ENCODE measurements around the gene LZTR1. TPM values are rescaled to one million over a fixed set of nuclear protein-coding genes. Genes with fewer than 3 reads are reported as not detected.

The LZTR1 gene
- total and polyA plus RNA-seq, 7 donors = 17.1 to 37.1 (median 27.2) TPM

GRCh38 chr22:20989323-20990138 lies 7.4 kb downstream of the LZTR1 start:
- 63 to 76% (median 67%) methylated on average over 12 to 17 of the region's 17 CpGs for WGBS, 3 donors
- Histone ChIP-seq H3K27me3 (ENCODE audit: insufficient read depth in 3 of 3, low read length in 2 of 3) (no peaks in the 10 kb centered on the region), H3K4me3 (no peak overlapping the region), H3K27ac (no peak overlapping the region), H3K4me1 (no peaks in the 10 kb centered on the region), H3K9me3 (no peaks in the 10 kb centered on the region), H3K36me3 (ENCODE audit: insufficient read depth in 1 of 2, low read depth in 1 of 2) (peaks cover 3 to 89% of the 10 kb centered on the region in 2 donors)
- DNase-seq (no peak), ATAC-seq (no peak)
- TF ChIP-seq CTCF (IDR thresholded peaks at IDR 0.05) = no peak
- intact Hi-C loops (cut with DNase I) = loop anchor here (5.0 to 10.0 kb wide), 4 partner anchors 52 to 105 kb away; no protein-coding TSS in a partner anchor

GRCh38 chr22:20990184-20991180 lies 8.4 kb downstream of the LZTR1 start:
- no peaks in the 10 kb centered on the region for H3K4me1 ChIP-seq
- ATAC-seq (no peak), DNase-seq (no peak)
- no peak overlapping the region for H3K4me3 ChIP-seq
- no peaks in the 10 kb centered on the region for H3K27me3 ChIP-seq (ENCODE audit: insufficient read depth in 3 of 3, low read length in 2 of 3)
- 81 to 88% (median 83%) methylated on average over 21 of the region's 21 CpGs for WGBS, 3 donors
- H3K36me3 ChIP-seq (ENCODE audit: insufficient read depth in 1 of 2, low read depth in 1 of 2) = peaks cover 3 to 92% of the 10 kb centered on the region in 2 donors
- intact Hi-C loops (cut with DNase I) = loop anchor here in 1 of 2 donors (10.0 kb wide), 1 partner anchor 74 kb away; no protein-coding TSS in a partner anchor
- no peak for TF ChIP-seq CTCF (IDR thresholded peaks at IDR 0.05)
- no peaks in the 10 kb centered on the region for H3K9me3 ChIP-seq
- H3K27ac ChIP-seq = no peak overlapping the region

GRCh38 chr22:20991252-20992055 lies 9.4 kb downstream of the LZTR1 start:
- Histone ChIP-seq H3K9me3 (no peaks in the 10 kb centered on the region), H3K27me3 (ENCODE audit: insufficient read depth in 3 of 3, low read length in 2 of 3) (no peaks in the 10 kb centered on the region), H3K4me1 (no peaks in the 10 kb centered on the region), H3K27ac (no peak overlapping the region), H3K4me3 (no peak overlapping the region), H3K36me3 (ENCODE audit: insufficient read depth in 1 of 2, low read depth in 1 of 2) (peaks cover 3 to 92% of the 10 kb centered on the region in 2 donors)
- no peak for DNase-seq
- intact Hi-C loops (cut with DNase I) = loop anchor here in 1 of 2 donors (10.0 kb wide), 1 partner anchor 73 kb away; no protein-coding TSS in a partner anchor
- no peak for ATAC-seq
- no peak for TF ChIP-seq CTCF (IDR thresholded peaks at IDR 0.05)
- WGBS, 3 donors = 91 to 94% (median 94%) methylated on average over 24 of the region's 24 CpGs

- Histone ChIP-seq H3K4me1 (no peaks in the 10 kb centered on the region), H3K27me3 (ENCODE audit: insufficient read depth in 3 of 3, low read length in 2 of 3) (no peaks in the 10 kb centered on the region), H3K27ac (no peak overlapping the region), H3K4me3 (no peak overlapping the region), H3K36me3 (ENCODE audit: insufficient read depth in 1 of 2, low read depth in 1 of 2) (peaks cover 3 to 92% of the 10 kb centered on the region in 2 donors), H3K9me3 (no peaks in the 10 kb centered on the region)
- TF ChIP-seq CTCF (IDR thresholded peaks at IDR 0.05) = no peak
- ATAC-seq (no peak), DNase-seq (no peak)
- WGBS, 3 donors = 85 to 98% (median 89%) methylated on average over 6 to 7 of the region's 7 CpGs
- intact Hi-C loops (cut with DNase I) = loop anchor here in 1 of 2 donors (10.0 kb wide), 1 partner anchor 73 kb away; no protein-coding TSS in a partner anchor
These were observed 10.0 kb downstream of the LZTR1 start for GRCh38 chr22:20992056-20992442.
